ENCODE results near the gene ACAP1.

ACAP1 gene

DNA sequence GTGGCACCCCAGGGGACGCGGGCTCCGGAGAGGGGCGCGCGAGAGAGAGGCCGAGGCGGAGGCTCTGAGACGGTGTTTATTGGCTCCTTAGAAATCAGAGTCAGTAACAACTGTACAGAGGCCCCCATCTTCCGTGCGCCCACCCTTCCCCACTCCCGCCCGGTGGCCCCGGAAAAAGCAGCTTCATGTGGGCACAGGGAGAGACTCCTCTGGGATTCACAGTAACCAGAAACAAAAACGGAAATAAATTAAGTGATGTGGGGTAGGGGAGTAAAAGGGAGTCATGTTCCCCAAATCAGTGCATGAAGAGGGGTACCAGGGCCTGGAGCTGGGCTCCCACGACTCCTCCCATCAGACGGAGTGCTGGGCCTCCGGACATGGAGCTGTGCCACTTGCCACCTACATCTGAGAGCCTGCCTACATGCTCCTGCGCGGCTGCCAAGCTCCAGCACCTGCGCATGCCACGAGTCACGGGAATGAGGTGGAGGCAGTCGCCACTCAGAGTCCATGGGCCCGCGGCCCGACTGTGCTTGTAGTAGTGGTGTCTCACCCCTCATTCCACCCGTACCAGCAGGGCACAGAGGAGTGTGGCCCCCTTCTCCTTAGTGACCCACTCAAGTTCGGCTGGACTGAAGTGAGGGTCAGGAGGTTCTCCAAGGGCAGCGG is 20.6 kb upstream of the ACAP1 start:
- no peak for DNase-seq (ENCODE audit: low spot score)
- TF ChIP-seq, protein P1, sequence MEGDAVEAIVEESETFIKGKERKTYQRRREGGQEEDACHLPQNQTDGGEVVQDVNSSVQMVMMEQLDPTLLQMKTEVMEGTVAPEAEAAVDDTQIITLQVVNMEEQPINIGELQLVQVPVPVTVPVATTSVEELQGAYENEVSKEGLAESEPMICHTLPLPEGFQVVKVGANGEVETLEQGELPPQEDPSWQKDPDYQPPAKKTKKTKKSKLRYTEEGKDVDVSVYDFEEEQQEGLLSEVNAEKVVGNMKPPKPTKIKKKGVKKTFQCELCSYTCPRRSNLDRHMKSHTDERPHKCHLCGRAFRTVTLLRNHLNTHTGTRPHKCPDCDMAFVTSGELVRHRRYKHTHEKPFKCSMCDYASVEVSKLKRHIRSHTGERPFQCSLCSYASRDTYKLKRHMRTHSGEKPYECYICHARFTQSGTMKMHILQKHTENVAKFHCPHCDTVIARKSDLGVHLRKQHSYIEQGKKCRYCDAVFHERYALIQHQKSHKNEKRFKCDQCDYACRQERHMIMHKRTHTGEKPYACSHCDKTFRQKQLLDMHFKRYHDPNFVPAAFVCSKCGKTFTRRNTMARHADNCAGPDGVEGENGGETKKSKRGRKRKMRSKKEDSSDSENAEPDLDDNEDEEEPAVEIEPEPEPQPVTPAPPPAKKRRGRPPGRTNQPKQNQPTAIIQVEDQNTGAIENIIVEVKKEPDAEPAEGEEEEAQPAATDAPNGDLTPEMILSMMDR (IDR thresholded peaks at IDR 0.05; ENCODE audit: borderline replicate concordance, control extremely low read depth, extremely low read depth, insufficient read depth, missing control alignments) = no peak
- in situ Hi-C loops (cut with MboI; ENCODE audit: low sequenced_read_pairs, unreplicated experiment) = no loop called here

DNA sequence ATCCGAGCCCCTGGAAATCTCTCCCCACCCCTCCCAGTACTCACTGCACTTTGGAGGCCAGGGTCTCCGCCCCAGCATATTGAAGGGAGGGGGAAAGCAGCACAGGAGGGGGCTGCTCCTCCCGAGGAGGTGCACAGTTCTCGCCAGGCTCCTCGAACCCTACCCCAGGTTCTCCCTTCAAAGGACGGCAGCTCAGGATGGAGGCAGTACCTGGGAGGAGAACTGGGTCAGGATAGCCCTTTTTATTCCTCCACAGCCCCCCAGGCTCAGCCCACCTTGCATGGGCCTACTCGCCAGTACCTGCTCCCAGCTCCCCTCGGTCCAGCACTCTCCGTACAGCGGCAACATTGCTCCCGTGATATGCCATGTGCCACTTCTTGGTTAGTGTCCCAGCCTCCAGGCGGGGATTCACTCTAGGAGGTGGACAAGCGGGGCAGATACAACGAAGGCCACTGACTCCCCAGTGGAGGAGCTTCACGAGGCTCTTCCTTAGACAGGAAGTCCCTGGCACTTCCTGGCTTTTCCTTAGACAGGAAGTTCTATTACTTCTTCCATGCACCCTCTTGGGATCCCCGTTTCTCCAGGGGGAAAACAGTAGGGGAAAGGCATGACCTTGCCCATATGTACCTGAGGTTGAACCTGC is 19.0 kb upstream of the ACAP1 start:
- in situ Hi-C loops (cut with MboI; ENCODE audit: low sequenced_read_pairs, unreplicated experiment) = no loop called here
- DNase-seq (ENCODE audit: low spot score) = no peak
- TF ChIP-seq, protein P1 (IDR thresholded peaks at IDR 0.05; ENCODE audit: borderline replicate concordance, control extremely low read depth, extremely low read depth, insufficient read depth, missing control alignments) = no peak

- in situ Hi-C loops (cut with MboI; ENCODE audit: low sequenced_read_pairs, unreplicated experiment) = no loop called here
- DNase-seq (ENCODE audit: low spot score) = no peak
- TF ChIP-seq, protein P1 (IDR thresholded peaks at IDR 0.05; ENCODE audit: borderline replicate concordance, control extremely low read depth, extremely low read depth, insufficient read depth, missing control alignments) = no peak
Observed at GRCh38 chr17:7318121-7318860, 18.0 kb upstream of the ACAP1 start.

- in situ Hi-C loops (cut with MboI; ENCODE audit: low sequenced_read_pairs, unreplicated experiment) = no loop called here
- TF ChIP-seq, protein P1 (IDR thresholded peaks at IDR 0.05; ENCODE audit: borderline replicate concordance, control extremely low read depth, extremely low read depth, insufficient read depth, missing control alignments) = no peak
- no peak for DNase-seq (ENCODE audit: low spot score)
Observed at GRCh38 chr17:7321466-7321865, 14.9 kb upstream of the ACAP1 start.

DNA sequence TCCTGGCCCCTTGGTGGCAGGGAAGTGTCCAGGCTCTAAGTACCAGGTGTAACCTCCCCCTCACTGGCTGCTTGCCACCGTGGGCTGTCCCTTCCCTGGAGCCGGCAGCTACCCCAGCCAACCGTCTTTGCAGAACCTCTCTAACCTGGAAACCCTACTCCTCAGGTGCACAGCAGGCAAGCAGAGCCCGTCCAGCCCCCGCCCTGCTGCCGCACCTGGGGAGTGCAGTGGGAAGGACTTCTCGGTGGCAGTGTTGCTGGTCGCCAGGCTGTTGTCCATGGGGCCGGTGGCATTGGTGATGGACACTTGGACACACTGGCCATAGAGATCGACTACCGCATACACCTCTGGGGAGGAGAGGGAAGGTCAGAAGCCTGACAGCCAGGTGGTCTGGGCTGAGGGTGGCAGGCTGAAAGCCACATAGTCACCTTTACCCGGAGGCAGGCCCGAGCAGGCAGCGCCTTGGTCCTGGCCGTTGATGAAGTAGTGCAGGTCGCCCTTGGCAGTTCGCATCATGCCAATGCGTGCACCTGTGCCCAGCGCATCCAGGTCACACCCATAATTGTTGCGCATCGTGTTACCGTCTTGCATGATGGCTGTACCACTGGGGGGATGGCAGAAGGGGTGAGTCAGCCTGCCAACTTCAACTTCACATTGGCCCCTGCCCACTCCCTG is 13.7 kb upstream of the ACAP1 start:
- TF ChIP-seq, protein P1 (IDR thresholded peaks at IDR 0.05; ENCODE audit: borderline replicate concordance, control extremely low read depth, extremely low read depth, insufficient read depth, missing control alignments) = no peak
- in situ Hi-C loops (cut with MboI; ENCODE audit: low sequenced_read_pairs, unreplicated experiment) = no loop called here
- DNase-seq (ENCODE audit: low spot score) = no peak

DNA sequence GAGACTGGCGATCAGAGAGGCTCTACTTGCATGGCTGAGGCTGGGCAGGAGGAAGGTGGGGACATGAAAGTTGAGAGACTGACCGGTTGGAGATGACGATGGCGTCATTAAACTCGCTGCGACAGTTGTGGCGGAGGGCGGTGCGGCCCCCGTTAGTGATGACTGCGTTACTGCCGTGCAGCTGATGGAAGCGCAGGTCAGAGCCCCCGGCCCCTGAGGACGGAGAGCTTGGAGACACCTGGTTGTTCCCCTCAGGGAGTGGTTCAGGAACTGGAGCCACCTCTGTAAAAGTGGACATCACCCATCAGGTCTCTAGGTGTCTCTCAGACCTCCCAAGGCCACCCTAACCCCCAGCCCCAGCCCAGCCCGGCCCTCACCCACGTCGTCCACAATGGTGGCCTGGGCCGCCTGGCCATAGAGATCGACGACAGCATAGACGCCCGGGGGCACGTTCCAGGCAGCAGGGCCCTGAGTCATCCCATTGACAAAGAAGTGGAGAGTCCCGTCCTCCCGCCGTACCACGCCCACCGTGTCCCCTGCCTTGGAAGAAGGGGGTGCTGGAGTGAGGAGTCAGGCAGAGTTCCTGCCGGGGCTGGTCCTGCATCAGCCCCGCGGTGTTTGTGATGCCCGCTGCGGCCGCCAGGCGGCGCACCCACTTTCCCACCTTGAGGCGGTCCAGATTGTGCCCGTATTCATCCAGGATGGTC is 12.4 kb upstream of the ACAP1 start:
- in situ Hi-C loops (cut with MboI; ENCODE audit: low sequenced_read_pairs, unreplicated experiment) = no loop called here
- TF ChIP-seq, protein P1 (IDR thresholded peaks at IDR 0.05; ENCODE audit: borderline replicate concordance, control extremely low read depth, extremely low read depth, insufficient read depth, missing control alignments) = peak; percentile 83
- peak; percentile 83 for DNase-seq (ENCODE audit: low spot score)
